ENCODE measurements around the gene DIRAS1.
"Not testable (repeated sequence)": the region's sequence is repeated elsewhere in the genome, so short reads cannot be mapped to it uniquely, and the experiment has no call there.

- TF ChIP-seq CTCF (IDR thresholded peaks at IDR 0.05 in 2 of 3, conservative IDR thresholded peaks at IDR 0.05 in 1 of 3; ENCODE audit: borderline replicate concordance in 1 of 3, insufficient read depth in 1 of 3, low read depth in 2 of 3, low read length in 2 of 3); POLR2A (IDR thresholded peaks at IDR 0.05; ENCODE audit: borderline replicate concordance, extremely low read depth, insufficient read depth, insufficient read length); CEBPB (IDR thresholded peaks at IDR 0.05; ENCODE audit: low read depth); RAD21 (IDR thresholded peaks at IDR 0.05; ENCODE audit: low read depth); ATF3 (IDR thresholded peaks at IDR 0.05); POLR2AphosphoS5 (IDR thresholded peaks at IDR 0.05; ENCODE audit: low read depth, low read length): not testable (repeated sequence)
Observed at GRCh38 chr19:2667349-2667748, 53.8 kb downstream of the DIRAS1 start.
